ENCODE results near the gene ADRB2. TPM values are rescaled to one million over a fixed set of nuclear protein-coding genes. Genes with fewer than 3 reads are reported as not detected.

Gene ADRB2
- total and polyA plus RNA-seq, 10 of the 15 experiments (the other 5 are each of a cell fraction or from before 2014, with no cell fraction given), result 0.03 to 0.34 (median 0.18) TPM; not detected in 1

- ATAC-seq, result no peak
- Histone ChIP-seq H3K4me3 (no peak overlapping the region), H3K36me3 (ENCODE audit: control insufficient read depth in 2 of 2, insufficient read depth in 2 of 2, low read length in 1 of 2) (no peaks in the 10 kb centered on the region), H2AFZ (ENCODE audit: control insufficient read depth, low read depth, low read length) (no peak overlapping the region), H3K79me2 (ENCODE audit: control insufficient read depth, insufficient read depth, low read length) (no peaks in the 10 kb centered on the region), H3K4me2 (ENCODE audit: control insufficient read depth, insufficient read depth) (no peak overlapping the region), H3K27me3 (replicated peaks in 1 of 2; ENCODE audit: control insufficient read depth in 2 of 2, insufficient read depth in 2 of 2, low read length in 1 of 2) (peaks cover 0 to 2% of the 10 kb centered on the region in 2 experiments; a peak in 2 of 4 replicates), H3K9me3 (replicated peaks; ENCODE audit: control insufficient read depth, insufficient read depth, low read length) (no peaks in the 10 kb centered on the region), H3K27ac (ENCODE audit: control insufficient read depth, insufficient read depth) (no peak overlapping the region), H3K9ac (ENCODE audit: control insufficient read depth, insufficient read depth, low read length) (no peak overlapping the region), H3K4me1 (ENCODE audit: control insufficient read depth, insufficient read depth, low read length) (no peaks in the 10 kb centered on the region), H4K20me1 (ENCODE audit: control insufficient read depth, insufficient read depth) (no peaks in the 10 kb centered on the region)
- BruUV-seq (replicated peaks), result no TSS peak
- no peak for FAIRE-seq
- no peak for DNase-seq (ENCODE audit: low read depth, low spot score)
- intact Hi-C loops (cut with micrococcal nuclease; ENCODE audit: unreplicated experiment) (no loop called here), in situ Hi-C loops (cut with MboI) (no loop called here)
- ChIA-PET SMC1A (ENCODE audit: uncharacterized antibody, unreplicated experiment) (interaction anchor here (1.6 kb wide), 1 partner anchor 10 kb away, joined by 4 read pairs; no protein-coding TSS in a partner anchor), RAD21 (ENCODE audit: unreplicated experiment) (no interaction called here), POLR2A (no interaction called here), CTCF (interaction anchor here (0.6 to 1.0 kb wide), 4 partner anchors 13 to 40 kb away, joined by 3 read pairs; no protein-coding TSS in a partner anchor)
- 58% methylated on average over 2 of the region's 2 CpGs for WGBS (ENCODE audit: insufficient coverage, insufficient replicate concordance, low lambda C conversion rate, missing lambda C conversion rate)
- TF ChIP-seq YBX1 (IDR thresholded peaks at IDR 0.05) (no peak), RELA (IDR thresholded peaks at IDR 0.05; ENCODE audit: borderline replicate concordance, partially characterized antibody) (no peak), NRF1 (conservative IDR thresholded peaks at IDR 0.05; ENCODE audit: low read depth, low read length) (no peak), ESRRA (IDR thresholded peaks at IDR 0.05; ENCODE audit: low read length) (no peak), RAD51 (IDR thresholded peaks at IDR 0.05) (no peak), WRNIP1 (IDR thresholded peaks at IDR 0.05; ENCODE audit: borderline replicate concordance, low read depth, low read length) (no peak), ZNF24 (IDR thresholded peaks at IDR 0.05) (no peak), SUZ12 (IDR thresholded peaks at IDR 0.05; ENCODE audit: unreplicated experiment) (no peak), CHD2 (IDR thresholded peaks at IDR 0.05; ENCODE audit: borderline replicate concordance, low read depth, low read length) (no peak), ATF3 (IDR thresholded peaks at IDR 0.05; ENCODE audit: borderline replicate concordance, extremely low read depth, low read depth, low read length) (no peak), FOXK2 (IDR thresholded peaks at IDR 0.05) (no peak), IKZF1 (conservative IDR thresholded peaks at IDR 0.05) (no peak)
- TF ChIP-seq, protein P1, sequence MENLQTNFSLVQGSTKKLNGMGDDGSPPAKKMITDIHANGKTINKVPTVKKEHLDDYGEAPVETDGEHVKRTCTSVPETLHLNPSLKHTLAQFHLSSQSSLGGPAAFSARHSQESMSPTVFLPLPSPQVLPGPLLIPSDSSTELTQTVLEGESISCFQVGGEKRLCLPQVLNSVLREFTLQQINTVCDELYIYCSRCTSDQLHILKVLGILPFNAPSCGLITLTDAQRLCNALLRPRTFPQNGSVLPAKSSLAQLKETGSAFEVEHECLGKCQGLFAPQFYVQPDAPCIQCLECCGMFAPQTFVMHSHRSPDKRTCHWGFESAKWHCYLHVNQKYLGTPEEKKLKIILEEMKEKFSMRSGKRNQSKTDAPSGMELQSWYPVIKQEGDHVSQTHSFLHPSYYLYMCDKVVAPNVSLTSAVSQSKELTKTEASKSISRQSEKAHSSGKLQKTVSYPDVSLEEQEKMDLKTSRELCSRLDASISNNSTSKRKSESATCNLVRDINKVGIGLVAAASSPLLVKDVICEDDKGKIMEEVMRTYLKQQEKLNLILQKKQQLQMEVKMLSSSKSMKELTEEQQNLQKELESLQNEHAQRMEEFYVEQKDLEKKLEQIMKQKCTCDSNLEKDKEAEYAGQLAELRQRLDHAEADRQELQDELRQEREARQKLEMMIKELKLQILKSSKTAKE (IDR thresholded peaks at IDR 0.05; ENCODE audit: low read depth, poor library complexity, severe bottlenecking), result no peak
- TF ChIP-seq, protein P2, sequence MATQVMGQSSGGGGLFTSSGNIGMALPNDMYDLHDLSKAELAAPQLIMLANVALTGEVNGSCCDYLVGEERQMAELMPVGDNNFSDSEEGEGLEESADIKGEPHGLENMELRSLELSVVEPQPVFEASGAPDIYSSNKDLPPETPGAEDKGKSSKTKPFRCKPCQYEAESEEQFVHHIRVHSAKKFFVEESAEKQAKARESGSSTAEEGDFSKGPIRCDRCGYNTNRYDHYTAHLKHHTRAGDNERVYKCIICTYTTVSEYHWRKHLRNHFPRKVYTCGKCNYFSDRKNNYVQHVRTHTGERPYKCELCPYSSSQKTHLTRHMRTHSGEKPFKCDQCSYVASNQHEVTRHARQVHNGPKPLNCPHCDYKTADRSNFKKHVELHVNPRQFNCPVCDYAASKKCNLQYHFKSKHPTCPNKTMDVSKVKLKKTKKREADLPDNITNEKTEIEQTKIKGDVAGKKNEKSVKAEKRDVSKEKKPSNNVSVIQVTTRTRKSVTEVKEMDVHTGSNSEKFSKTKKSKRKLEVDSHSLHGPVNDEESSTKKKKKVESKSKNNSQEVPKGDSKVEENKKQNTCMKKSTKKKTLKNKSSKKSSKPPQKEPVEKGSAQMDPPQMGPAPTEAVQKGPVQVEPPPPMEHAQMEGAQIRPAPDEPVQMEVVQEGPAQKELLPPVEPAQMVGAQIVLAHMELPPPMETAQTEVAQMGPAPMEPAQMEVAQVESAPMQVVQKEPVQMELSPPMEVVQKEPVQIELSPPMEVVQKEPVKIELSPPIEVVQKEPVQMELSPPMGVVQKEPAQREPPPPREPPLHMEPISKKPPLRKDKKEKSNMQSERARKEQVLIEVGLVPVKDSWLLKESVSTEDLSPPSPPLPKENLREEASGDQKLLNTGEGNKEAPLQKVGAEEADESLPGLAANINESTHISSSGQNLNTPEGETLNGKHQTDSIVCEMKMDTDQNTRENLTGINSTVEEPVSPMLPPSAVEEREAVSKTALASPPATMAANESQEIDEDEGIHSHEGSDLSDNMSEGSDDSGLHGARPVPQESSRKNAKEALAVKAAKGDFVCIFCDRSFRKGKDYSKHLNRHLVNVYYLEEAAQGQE (IDR thresholded peaks at IDR 0.05; ENCODE audit: low read depth, low read length), result no peak
- TF ChIP-seq, protein P3, sequence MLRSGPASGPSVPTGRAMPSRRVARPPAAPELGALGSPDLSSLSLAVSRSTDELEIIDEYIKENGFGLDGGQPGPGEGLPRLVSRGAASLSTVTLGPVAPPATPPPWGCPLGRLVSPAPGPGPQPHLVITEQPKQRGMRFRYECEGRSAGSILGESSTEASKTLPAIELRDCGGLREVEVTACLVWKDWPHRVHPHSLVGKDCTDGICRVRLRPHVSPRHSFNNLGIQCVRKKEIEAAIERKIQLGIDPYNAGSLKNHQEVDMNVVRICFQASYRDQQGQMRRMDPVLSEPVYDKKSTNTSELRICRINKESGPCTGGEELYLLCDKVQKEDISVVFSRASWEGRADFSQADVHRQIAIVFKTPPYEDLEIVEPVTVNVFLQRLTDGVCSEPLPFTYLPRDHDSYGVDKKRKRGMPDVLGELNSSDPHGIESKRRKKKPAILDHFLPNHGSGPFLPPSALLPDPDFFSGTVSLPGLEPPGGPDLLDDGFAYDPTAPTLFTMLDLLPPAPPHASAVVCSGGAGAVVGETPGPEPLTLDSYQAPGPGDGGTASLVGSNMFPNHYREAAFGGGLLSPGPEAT (IDR thresholded peaks at IDR 0.05; ENCODE audit: low read depth), result no peak
These were observed 44.6 kb upstream of the ADRB2 start for GRCh38 chr5:148781766-148782165.

Measured in GM12878 (cell line).